IPS DF 4.7 (cell line): ENCODE data around the gene ACAA1.

Experiments used
- DNase-seq: peaks from one replicate; pipeline ENCODE4 v3.0.0-alpha.2; 2013; ENCODE audit warnings: low spot score; ENCODE audit errors: extremely low read depth

The ACAA1 gene

GRCh38 chr3:38119821-38120692 lies 16.9 kb downstream of the ACAA1 start:
- no peak for DNase-seq

GRCh38 chr3:38119248-38119544 lies 17.7 kb downstream of the ACAA1 start:
- DNase-seq, result no peak

GRCh38 chr3:38118421-38119247 lies 18.3 kb downstream of the ACAA1 start:
- DNase-seq, result no peak

GRCh38 chr3:38117748-38118420 lies 19.0 kb downstream of the ACAA1 start:
- no peak for DNase-seq

- DNase-seq, result no peak
Measured at GRCh38 chr3:38117163-38117716, 19.7 kb downstream of the ACAA1 start.

- DNase-seq, result no peak
Measured at GRCh38 chr3:38116471-38117162, 20.3 kb downstream of the ACAA1 start.

GRCh38 chr3:38115645-38116427 lies 21.1 kb downstream of the ACAA1 start:
- no peak for DNase-seq

- DNase-seq, result no peak
Measured at GRCh38 chr3:38114875-38115644, 21.9 kb downstream of the ACAA1 start.

- no peak for DNase-seq
Measured at GRCh38 chr3:38114052-38114874, 22.7 kb downstream of the ACAA1 start.

- no peak for DNase-seq
Measured at GRCh38 chr3:38112378-38112761, 24.6 kb downstream of the ACAA1 start.

GRCh38 chr3:38111696-38112377 lies 25.1 kb downstream of the ACAA1 start:
- no peak for DNase-seq

- no peak for DNase-seq
Measured at GRCh38 chr3:38111201-38111600, 25.7 kb downstream of the ACAA1 start.

GRCh38 chr3:38110314-38111050 lies 26.4 kb downstream of the ACAA1 start:
- DNase-seq, result no peak

- DNase-seq, result no peak
Measured at GRCh38 chr3:38109580-38110313, 27.2 kb downstream of the ACAA1 start.

GRCh38 chr3:38108649-38109579 lies 28.0 kb downstream of the ACAA1 start:
- DNase-seq, result no peak
